Thyroid gland (tissue), 4 donors: Measurements from ENCODE around the gene ATP8A1. TPM values are rescaled to one million over a fixed set of nuclear protein-coding genes. Genes with fewer than 3 reads are reported as not detected.

ENCODE experiments used
- DNase-seq, 2 donors: peaks; one replicate each; pipeline ENCODE4 v3.0.0-alpha.2; 2019
- H3K27ac ChIP-seq, 3 donors: fragments of 200-600 bp; sonication (generic); 1 replicate in 2 of 3; 2 replicates in 1 of 3; pipeline ENCODE4 v1.5.1; 2016 to 2019; ENCODE audit warnings: mild to moderate bottlenecking in 1 of 3, moderate library complexity in 1 of 3
- H3K27me3 ChIP-seq: fragments of 200-600 bp; sonication (generic); one replicate; pipeline ENCODE4 v1.5.1; 2019
- H3K36me3 ChIP-seq, 2 donors: fragments of 200-600 bp; sonication (generic); one replicate each; pipeline ENCODE4 v1.5.1; 2016 to 2019
- H3K4me1 ChIP-seq, 2 donors: fragments of 200-600 bp; sonication (generic); one replicate each; pipeline ENCODE4 v1.5.1; 2017 to 2019
- H3K4me3 ChIP-seq, 3 donors: fragments of 200-600 bp; sonication (generic); replicated peaks in 1 of 3; 1 replicate in 2 of 3; 2 replicates in 1 of 3; pipeline ENCODE4 v1.5.1; 2016; ENCODE audit warnings: mild to moderate bottlenecking in 1 of 3
- H3K9me3 ChIP-seq: fragments of 200-600 bp; sonication (generic); one replicate; pipeline ENCODE4 v1.5.1; 2017
- POLR2A ChIP-seq, 2 donors: fragments of 450-650 bp; IDR thresholded peaks; one replicate each; pipeline ENCODE4 v1.6.1; 2017; ENCODE audit warnings: antibody characterized with exemption in 2 of 2, mild to moderate bottlenecking in 2 of 2, moderate library complexity in 1 of 2
- WGBS, 2 donors: methylation state at CpG; one replicate each; pipeline ENCODE4 v1.1.5; 2017; 5-methylcytosine and 5-hydroxymethylcytosine counted together
- intact Hi-C: fragments of 100-400 bp; cut with DNase I; formaldehyde crosslinking; loops from one replicate; pipeline ENCODE4 v1.15.1; 2023
- total RNA-seq, 4 donors: library from RNA; depleted of rRNA; stranded (reverse); fragments of >200 nt; gene quantifications; one replicate each; pipeline ENCODE4 v1.2.3, GENCODE V29; 2016
- TF ChIP-seq, protein P1 (sequence below), 6 experiments: fragments of 200-600 bp in 3 of 6; fragments of 450-650 bp in 3 of 6; sonication (generic) in 3 of 6; IDR thresholded peaks; one replicate each; pipeline ENCODE4 v1.5.1; 2016 to 2019; ENCODE audit warnings: antibody characterized with exemption in 6 of 6, mild to moderate bottlenecking in 2 of 6, inconsistent platforms in 1 of 6, moderate library complexity in 1 of 6

ATP8A1 gene
- total RNA-seq, 4 donors from 2014 or later = 191 to 274 (median 245) TPM

GRCh38 chr4:42513748-42514492 is 143.0 kb downstream of the ATP8A1 start:
- Histone ChIP-seq H3K27ac (no peak overlapping the region), H3K4me1 (no peaks in the 10 kb centered on the region), H3K36me3 (peaks cover 0 to 9% of the 10 kb centered on the region in 2 donors), H3K4me3 (no peak overlapping the region), H3K9me3 (no peaks in the 10 kb centered on the region), H3K27me3 (no peaks in the 10 kb centered on the region)
- 86 to 88% methylated on average over 5 of the region's 5 CpGs for WGBS, 2 donors
- DNase-seq = no peak
- intact Hi-C loops = no loop called here
- no peak for TF ChIP-seq POLR2A (IDR thresholded peaks at IDR 0.05)
- TF ChIP-seq, protein P1, sequence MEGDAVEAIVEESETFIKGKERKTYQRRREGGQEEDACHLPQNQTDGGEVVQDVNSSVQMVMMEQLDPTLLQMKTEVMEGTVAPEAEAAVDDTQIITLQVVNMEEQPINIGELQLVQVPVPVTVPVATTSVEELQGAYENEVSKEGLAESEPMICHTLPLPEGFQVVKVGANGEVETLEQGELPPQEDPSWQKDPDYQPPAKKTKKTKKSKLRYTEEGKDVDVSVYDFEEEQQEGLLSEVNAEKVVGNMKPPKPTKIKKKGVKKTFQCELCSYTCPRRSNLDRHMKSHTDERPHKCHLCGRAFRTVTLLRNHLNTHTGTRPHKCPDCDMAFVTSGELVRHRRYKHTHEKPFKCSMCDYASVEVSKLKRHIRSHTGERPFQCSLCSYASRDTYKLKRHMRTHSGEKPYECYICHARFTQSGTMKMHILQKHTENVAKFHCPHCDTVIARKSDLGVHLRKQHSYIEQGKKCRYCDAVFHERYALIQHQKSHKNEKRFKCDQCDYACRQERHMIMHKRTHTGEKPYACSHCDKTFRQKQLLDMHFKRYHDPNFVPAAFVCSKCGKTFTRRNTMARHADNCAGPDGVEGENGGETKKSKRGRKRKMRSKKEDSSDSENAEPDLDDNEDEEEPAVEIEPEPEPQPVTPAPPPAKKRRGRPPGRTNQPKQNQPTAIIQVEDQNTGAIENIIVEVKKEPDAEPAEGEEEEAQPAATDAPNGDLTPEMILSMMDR (IDR thresholded peaks at IDR 0.05) = no peak

GRCh38 chr4:42512226-42512625 is 144.7 kb downstream of the ATP8A1 start:
- WGBS, 2 donors = 91 to 92% methylated on average over 3 of the region's 3 CpGs
- Histone ChIP-seq H3K27ac (no peak overlapping the region), H3K4me1 (no peaks in the 10 kb centered on the region), H3K27me3 (no peaks in the 10 kb centered on the region), H3K4me3 (no peak overlapping the region), H3K9me3 (no peaks in the 10 kb centered on the region), H3K36me3 (peaks cover 0 to 9% of the 10 kb centered on the region in 2 donors)
- intact Hi-C loops = no loop called here
- TF ChIP-seq POLR2A (IDR thresholded peaks at IDR 0.05) = no peak
- TF ChIP-seq, protein P1 (IDR thresholded peaks at IDR 0.05) = no peak
- no peak for DNase-seq

DNA sequence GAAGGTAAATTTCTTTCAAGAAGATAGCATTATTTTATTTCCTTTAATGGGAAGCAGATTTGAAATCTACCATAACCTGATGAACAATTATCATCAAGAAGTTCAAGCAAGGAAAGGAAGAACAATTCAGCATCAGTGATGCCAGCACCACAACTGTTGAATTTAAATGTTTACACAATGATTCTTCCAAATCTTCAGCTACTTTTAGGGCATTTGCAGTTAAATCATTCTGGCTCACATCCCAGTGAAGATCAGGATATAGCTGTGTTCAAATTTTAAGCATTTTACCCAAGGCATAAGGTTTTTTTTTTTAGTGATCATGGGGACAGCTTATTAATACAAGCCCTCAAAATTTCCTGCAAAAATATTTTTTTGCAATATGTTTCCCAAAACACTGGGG is 146.7 kb downstream of the ATP8A1 start:
- Histone ChIP-seq H3K27me3 (no peaks in the 10 kb centered on the region), H3K4me1 (no peaks in the 10 kb centered on the region), H3K27ac (no peak overlapping the region), H3K9me3 (no peaks in the 10 kb centered on the region), H3K4me3 (no peak overlapping the region), H3K36me3 (peaks cover 10 to 14% of the 10 kb centered on the region in 2 donors)
- DNase-seq = no peak
- intact Hi-C loops = no loop called here
- TF ChIP-seq, protein P1 (IDR thresholded peaks at IDR 0.05) = no peak
- TF ChIP-seq POLR2A (IDR thresholded peaks at IDR 0.05) = no peak

- DNase-seq = no peak
- Histone ChIP-seq H3K27ac (peak overlapping the region in 2 of 3 donors; percentile 3 to 17), H3K9me3 (no peaks in the 10 kb centered on the region), H3K4me1 (peaks cover 19 to 20% of the 10 kb centered on the region in 2 donors), H3K27me3 (no peaks in the 10 kb centered on the region), H3K4me3 (no peak overlapping the region), H3K36me3 (peaks cover 5 to 12% of the 10 kb centered on the region in 2 donors)
- no peak for TF ChIP-seq POLR2A (IDR thresholded peaks at IDR 0.05)
- TF ChIP-seq, protein P1 (IDR thresholded peaks at IDR 0.05) = no peak
- intact Hi-C loops = no loop called here
- WGBS, 2 donors = 76 to 77% methylated on average over 6 of the region's 6 CpGs
These were observed 155.1 kb downstream of the ATP8A1 start for GRCh38 chr4:42501624-42502401.

- intact Hi-C loops = no loop called here
- no peak overlapping the region for H3K4me3 ChIP-seq
- 41 to 63% methylated on average over 2 of the region's 2 CpGs for WGBS, 2 donors
- H3K27me3 ChIP-seq = no peaks in the 10 kb centered on the region
- TF ChIP-seq, protein P1 (IDR thresholded peaks at IDR 0.05) = no peak
- no peak for TF ChIP-seq POLR2A (IDR thresholded peaks at IDR 0.05)
- no peaks in the 10 kb centered on the region for H3K36me3 ChIP-seq
- peaks cover 19 to 23% of the 10 kb centered on the region in 2 donors for H3K4me1 ChIP-seq
- DNase-seq = no peak
- H3K27ac ChIP-seq = peak overlapping the region in 1 of 3 donors; percentile 24
- H3K9me3 ChIP-seq = no peaks in the 10 kb centered on the region
These were observed 158.9 kb downstream of the ATP8A1 start for GRCh38 chr4:42498040-42498439.
